M059J (cell line): ENCODE results near the gene ZNG1B. TPM values are rescaled to one million over a fixed set of nuclear protein-coding genes. Genes with fewer than 3 reads are reported as not detected.

Source experiments
- total RNA-seq: library from RNA; depleted of rRNA; stranded (reverse); fragments of >200 nt; shearing (Covaris generic); gene quantifications from 2 replicates; pipeline ENCODE4 v1.2.3, GENCODE V29; 2014; rRNA removed

The ZNG1B gene
- total RNA-seq, 1 experiment from 2014 or later: 30.4 TPM

Other genes starting within 250 kb of the ZNG1B start
- gene PAX8, start 158.8 kb upstream of the ZNG1B start, total RNA-seq: 5.2 and 6.1 TPM in 2 replicates
- gene FOXD4L1, start 61.0 kb downstream of the ZNG1B start, total RNA-seq: 0.07 TPM in 1 of 2 replicates, not detected in the other
- gene RABL2A, start 189.6 kb downstream of the ZNG1B start, total RNA-seq: 6.5 and 9.0 TPM in 2 replicates